GM12874 (cell line): Measurements from ENCODE around the gene SCML2.

Experiments used
- CTCF ChIP-seq: IDR thresholded peaks from 2 replicates; pipeline ENCODE4 v1.5.1; 2011; ENCODE audit warnings: low read depth, mild to moderate bottlenecking, control low read depth, low read length, moderate library complexity; ENCODE audit not compliant: insufficient read depth

The SCML2 gene

GRCh38 chrX:18291006-18291545 lies 63.4 kb downstream of the SCML2 start:
- no peak for TF ChIP-seq CTCF

- TF ChIP-seq CTCF: no peak
Measured at GRCh38 chrX:18290200-18290599, 64.3 kb downstream of the SCML2 start.

- no peak for TF ChIP-seq CTCF
Measured at GRCh38 chrX:18288716-18289115, 65.8 kb downstream of the SCML2 start.

DNA sequence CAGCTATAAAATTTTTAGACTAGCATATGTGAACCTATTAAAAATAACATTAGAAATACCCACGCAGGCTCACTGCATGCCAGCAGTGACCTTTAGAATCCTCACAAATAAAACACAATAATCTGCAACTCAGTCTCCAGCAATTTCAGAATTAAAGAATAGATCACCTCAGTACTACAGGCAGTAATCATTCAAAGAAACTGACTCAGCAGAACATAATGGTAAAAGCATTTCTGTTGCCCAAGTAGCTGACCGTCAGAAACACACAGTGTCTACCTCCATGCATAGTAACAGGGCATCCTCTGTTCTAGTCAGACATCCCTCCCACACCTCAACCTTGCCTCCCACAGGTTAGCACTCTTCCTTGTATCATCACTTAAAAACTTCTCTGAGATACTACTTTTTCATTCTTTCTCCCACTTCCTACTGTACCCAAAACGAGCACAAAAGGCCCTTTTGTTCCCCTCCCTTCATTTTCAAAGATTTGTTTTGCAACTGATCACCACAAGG lies 68.1 kb downstream of the SCML2 start:
- no peak for TF ChIP-seq CTCF

DNA sequence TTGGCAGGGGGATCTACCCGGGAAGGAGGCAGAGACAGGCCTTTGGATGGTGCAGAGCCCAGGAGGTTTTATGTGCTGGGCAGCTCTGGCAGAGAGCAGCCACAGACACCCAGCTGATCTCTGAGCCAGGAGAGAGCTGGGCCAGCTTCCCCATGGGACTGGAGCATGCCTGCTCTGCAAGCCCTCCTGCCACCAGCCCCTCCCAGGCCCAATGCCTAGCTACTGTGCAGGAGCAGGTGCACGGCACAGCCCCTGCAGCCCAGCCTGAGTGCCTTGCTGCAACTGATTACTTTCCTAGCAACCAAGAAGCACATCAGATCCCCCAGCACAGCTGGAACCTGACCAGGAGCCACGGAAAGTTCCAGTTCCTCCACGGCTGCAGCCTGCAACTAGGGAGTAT lies 76.0 kb downstream of the SCML2 start:
- TF ChIP-seq CTCF: no peak

GRCh38 chrX:18272222-18272621 lies 82.3 kb downstream of the SCML2 start:
- no peak for TF ChIP-seq CTCF

DNA sequence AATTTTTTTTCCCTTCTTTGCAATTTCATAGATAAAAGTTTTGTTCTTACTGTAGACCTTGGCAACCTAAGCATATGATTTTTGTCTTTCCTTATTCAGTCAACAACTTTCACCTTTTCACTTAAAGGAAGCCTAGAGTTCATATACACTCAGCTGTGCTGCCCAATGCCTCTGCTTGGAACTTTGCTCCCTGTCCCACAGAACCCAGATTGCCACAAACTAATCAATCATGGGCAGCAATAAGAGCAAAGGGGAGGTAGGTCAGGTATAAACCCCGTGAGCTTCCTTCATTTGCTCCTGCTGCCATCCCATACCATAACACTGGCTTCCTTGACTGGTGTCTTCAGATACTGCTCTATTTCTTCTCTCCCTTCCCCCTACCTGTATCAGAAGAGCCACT lies 82.8 kb downstream of the SCML2 start:
- TF ChIP-seq CTCF: no peak
